Neuronal stem cell (in vitro differentiated cells): ENCODE results near the gene PPP1R3F.
"Not testable (repeated sequence)": the region's sequence is repeated elsewhere in the genome, so short reads cannot be mapped to it uniquely, and the experiment has no call there.

Experiments
- DNase-seq: peaks from one replicate; pipeline ENCODE4 v3.0.0-alpha.2; 2013; ENCODE audit warnings: low spot score
- H2AFZ ChIP-seq: one replicate; pipeline ENCODE4 v1.6.1; 2013; ENCODE audit warnings: mild to moderate bottlenecking, low read length, inconsistent platforms
- H2AK5ac ChIP-seq: 2 replicates; pipeline ENCODE4 v1.6.1; 2013; ENCODE audit warnings: low read depth, mild to moderate bottlenecking, inconsistent platforms, low read length, moderate library complexity, mixed read lengths
- H2BK120ac ChIP-seq: 2 replicates; pipeline ENCODE4 v1.6.1; 2013; ENCODE audit warnings: low read depth, mild to moderate bottlenecking, inconsistent platforms, low read length, moderate library complexity, mixed read lengths
- H2BK12ac ChIP-seq: one replicate; pipeline ENCODE4 v1.6.1; 2013; ENCODE audit warnings: low read length, inconsistent platforms
- H2BK15ac ChIP-seq: 2 replicates; pipeline ENCODE4 v1.6.1; 2013; ENCODE audit warnings: mild to moderate bottlenecking, low read length, inconsistent platforms, mixed read lengths
- H2BK5ac ChIP-seq: one replicate; pipeline ENCODE4 v1.6.1; 2013; ENCODE audit warnings: inconsistent platforms, mild to moderate bottlenecking, low read length, moderate library complexity
- H3K14ac ChIP-seq: one replicate; pipeline ENCODE4 v1.6.1; 2013; ENCODE audit warnings: low read length, inconsistent platforms
- H3K18ac ChIP-seq: 2 replicates; pipeline ENCODE4 v1.6.1; 2013; ENCODE audit warnings: low read length, inconsistent platforms
- H3K23ac ChIP-seq: 2 replicates; pipeline ENCODE4 v1.6.1; 2013; ENCODE audit warnings: low read depth, mild to moderate bottlenecking, mixed read lengths, low read length, inconsistent platforms; ENCODE audit not compliant: poor library complexity
- H3K27ac ChIP-seq: replicated peaks from 3 replicates; pipeline ENCODE4 v1.5.1; 2013; ENCODE audit warnings: low read length, inconsistent platforms
- H3K27me3 ChIP-seq, 3 experiments: 2 replicates each; pipeline ENCODE4 v1.6.1; 2013; ENCODE audit warnings: low read length in 3 of 3, mild to moderate bottlenecking in 2 of 3, inconsistent platforms in 1 of 3, low read depth in 1 of 3, mixed read lengths in 1 of 3, moderate library complexity in 1 of 3; ENCODE audit not compliant: control insufficient read depth in 3 of 3, insufficient read depth in 3 of 3
- H3K36me3 ChIP-seq, 2 donors: replicated peaks in 1 of 2; 2 replicates each; pipeline ENCODE4 v1.6.1; 2013; ENCODE audit warnings: low read length in 2 of 2; ENCODE audit not compliant: control insufficient read depth in 2 of 2, insufficient read depth in 2 of 2
- H3K4ac ChIP-seq: 2 replicates; pipeline ENCODE4 v1.6.1; 2013; ENCODE audit warnings: inconsistent platforms, mild to moderate bottlenecking, low read length, moderate library complexity
- H3K4me1 ChIP-seq, 2 donors: 1 replicate in 1 of 2; 2 replicates in 1 of 2; pipeline ENCODE4 v1.6.1; 2013; ENCODE audit warnings: low read length in 2 of 2, low read depth in 1 of 2; ENCODE audit not compliant: control insufficient read depth in 2 of 2, insufficient read depth in 1 of 2
- H3K4me2 ChIP-seq: one replicate; pipeline ENCODE4 v1.6.1; 2013; ENCODE audit warnings: mild to moderate bottlenecking, low read length, inconsistent platforms; ENCODE audit not compliant: insufficient read depth, poor library complexity, severe bottlenecking
- H3K4me3 ChIP-seq, 2 donors: 2 replicates each; pipeline ENCODE4 v1.5.1; 2013; ENCODE audit warnings: low read length in 2 of 2, mild to moderate bottlenecking in 2 of 2, inconsistent platforms in 1 of 2, moderate library complexity in 1 of 2
- H3K79me1 ChIP-seq: one replicate; pipeline ENCODE4 v1.6.1; 2013; ENCODE audit warnings: low read depth, mild to moderate bottlenecking, inconsistent platforms, low read length, moderate library complexity
- H3K9ac ChIP-seq: one replicate; pipeline ENCODE4 v1.6.1; 2013; ENCODE audit warnings: mild to moderate bottlenecking, low read depth, low read length, inconsistent platforms; ENCODE audit not compliant: poor library complexity
- H3K9me3 ChIP-seq, 2 donors: replicated peaks in 1 of 2; 2 replicates each; pipeline versions ENCODE3 to v1.6.1; 2013; ENCODE audit warnings: low read length in 2 of 2, mild to moderate bottlenecking in 2 of 2, inconsistent platforms in 1 of 2, low read depth in 1 of 2, mixed read lengths in 1 of 2, moderate library complexity in 1 of 2; ENCODE audit not compliant: control insufficient read depth in 2 of 2, insufficient read depth in 1 of 2
- H4K8ac ChIP-seq: one replicate; pipeline ENCODE4 v1.6.1; 2013; ENCODE audit warnings: low read depth, mild to moderate bottlenecking, inconsistent platforms, low read length, moderate library complexity
- H4K91ac ChIP-seq: one replicate; pipeline ENCODE4 v1.6.1; 2013; ENCODE audit warnings: low read length, low read depth, mild to moderate bottlenecking, inconsistent platforms; ENCODE audit not compliant: poor library complexity
- WGBS, 2 donors: extraction: QIAGEN DNeasy Blood & Tissue Kit; methylation state at CpG; one replicate each; pipeline ENCODE4 v1.1.7; 2013; ENCODE audit warnings: missing lambda C conversion rate in 2 of 2, mixed read lengths in 1 of 2; ENCODE audit not compliant: insufficient read length in 2 of 2, insufficient replicate concordance in 1 of 2; ENCODE audit errors: extremely low coverage in 2 of 2; 5-methylcytosine and 5-hydroxymethylcytosine counted together

The PPP1R3F gene

GRCh38 chrX:49292400-49293362 lies 23.1 kb downstream of the PPP1R3F start:
- Histone ChIP-seq H2BK12ac (no peak overlapping the region), H3K4me3 (no peak overlapping the region), H3K27me3 (no peaks in the 10 kb centered on the region), H2BK15ac (no peak overlapping the region), H3K4ac (no peak overlapping the region), H4K8ac (no peak overlapping the region), H3K4me2 (no peak overlapping the region), H3K18ac (peak overlapping the region; percentile 38), H2BK120ac (no peak overlapping the region), H4K91ac (no peak overlapping the region), H3K27ac (no peak overlapping the region), H3K14ac (no peak overlapping the region), H2AFZ (peak overlapping the region; percentile 41), H3K9ac (peak overlapping the region; percentile 21), H3K9me3 (no peaks in the 10 kb centered on the region), H3K4me1 (peaks cover 0 to 4% of the 10 kb centered on the region in 2 donors), H3K23ac (no peak overlapping the region), H3K79me1 (no peaks in the 10 kb centered on the region), H2AK5ac (no peak overlapping the region), H3K36me3 (no peaks in the 10 kb centered on the region), H2BK5ac (no peak overlapping the region)
- no CpG with 5 or more reads among the region's 17 CpGs for WGBS, 2 donors
- no peak for DNase-seq

DNA sequence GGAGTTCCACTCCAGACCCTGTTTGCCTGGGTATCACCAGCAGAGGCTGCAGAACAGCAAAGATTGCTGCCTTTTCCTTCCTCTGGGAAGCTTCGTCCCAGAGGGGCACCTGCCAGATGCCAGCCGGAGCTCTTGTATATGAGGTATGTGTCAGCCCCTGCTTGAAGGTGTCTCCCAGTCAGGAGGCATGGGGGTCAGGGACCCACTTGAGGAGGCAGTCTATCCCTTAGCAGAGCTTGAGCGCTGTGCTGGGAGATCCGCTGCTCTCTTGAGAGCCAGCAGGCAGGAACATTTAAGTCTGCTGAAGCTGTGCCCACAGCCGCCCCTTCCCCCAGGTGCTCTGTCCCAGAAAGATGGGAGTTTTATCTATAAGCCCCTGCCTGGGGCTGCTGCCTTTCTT lies 29.7 kb downstream of the PPP1R3F start:
- WGBS, 2 donors = no CpG with 5 or more reads among the region's 5 CpGs

DNA sequence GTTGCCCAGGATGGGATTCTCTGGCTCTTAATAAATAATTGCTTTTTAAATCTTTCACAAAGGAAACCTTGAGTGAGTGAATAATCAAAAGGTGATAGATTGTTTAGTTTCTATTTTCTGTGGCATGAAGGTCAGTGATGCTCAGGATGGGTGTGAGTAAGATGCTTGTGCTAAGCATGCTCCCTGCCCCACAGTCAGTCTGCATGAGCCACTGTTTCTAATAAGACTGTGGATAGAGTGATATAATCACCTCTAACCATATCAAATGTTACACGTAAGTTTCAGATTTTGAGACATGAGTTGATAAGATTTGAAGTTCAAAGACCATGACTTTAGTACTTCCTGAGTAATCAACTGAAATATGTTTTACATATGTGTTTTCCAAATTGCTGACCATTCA lies 31.1 kb downstream of the PPP1R3F start:
- no peak overlapping the region for H3K4me2 ChIP-seq
- no CpG with 5 or more reads among the region's 1 CpG for WGBS, 2 donors

More for the DNA sequence above, 29.7 kb downstream of the PPP1R3F start:
- H3K9me3 ChIP-seq, H4K8ac ChIP-seq, H3K23ac ChIP-seq, H3K18ac ChIP-seq, DNase-seq, H3K4me2 ChIP-seq, H3K36me3 ChIP-seq, H2AFZ ChIP-seq, H3K79me1 ChIP-seq, H3K27me3 ChIP-seq, H3K27ac ChIP-seq, H2BK15ac ChIP-seq, H4K91ac ChIP-seq, H2BK120ac ChIP-seq, H3K4me1 ChIP-seq, H2BK5ac ChIP-seq, H3K4ac ChIP-seq, H2BK12ac ChIP-seq, H3K4me3 ChIP-seq, H2AK5ac ChIP-seq, H3K9ac ChIP-seq, H3K14ac ChIP-seq: not testable (repeated sequence)

GRCh38 chrX:49303346-49303745 lies 33.8 kb downstream of the PPP1R3F start, which contains the start of gene GAGE10:
TSS of gene GAGE10 (plus strand) at chrX:49303646. CDS start at chrX:49304860, 1,214 bp downstream.
- Histone ChIP-seq H3K9me3 (no peaks in the 10 kb centered on the region), H3K14ac (no peak within 1 kb of the TSS), H2AK5ac (no peak within 1 kb of the TSS), H2BK15ac (no peak within 1 kb of the TSS), H3K79me1 (no peaks in the 10 kb centered on the region), H4K8ac (no peak within 1 kb of the TSS), H3K23ac (no peak within 1 kb of the TSS), H2BK12ac (no peak within 1 kb of the TSS), H3K4ac (no peak within 1 kb of the TSS), H3K27ac (no peak within 1 kb of the TSS), H3K4me3 (no peak within 1 kb of the TSS), H3K18ac (no peak within 1 kb of the TSS), H3K4me2 (no peak within 1 kb of the TSS), H2BK120ac (no peak within 1 kb of the TSS), H2BK5ac (no peak within 1 kb of the TSS), H3K27me3 (peaks cover 0 to 2% (median 0%) of the 10 kb centered on the region in 3 experiments), H3K36me3 (no peaks in the 10 kb centered on the region), H3K9ac (no peak within 1 kb of the TSS), H4K91ac (no peak within 1 kb of the TSS), H2AFZ (no peak within 1 kb of the TSS), H3K4me1 (no peaks in the 10 kb centered on the region)
- DNase-seq = no peak
- no CpG with 5 or more reads among the region's 15 CpGs for WGBS, 2 donors

More for the DNA sequence above, 31.1 kb downstream of the PPP1R3F start:
- Histone ChIP-seq H3K27ac (no peak overlapping the region), H2BK5ac (no peak overlapping the region), H3K9ac (no peak overlapping the region), H2BK120ac (no peak overlapping the region), H2BK12ac (no peak overlapping the region), H3K4ac (no peak overlapping the region), H2AFZ (no peak overlapping the region), H3K9me3 (no peaks in the 10 kb centered on the region), H3K23ac (no peak overlapping the region), H4K8ac (no peak overlapping the region), H3K36me3 (no peaks in the 10 kb centered on the region), H3K18ac (no peak overlapping the region), H4K91ac (no peak overlapping the region), H3K79me1 (no peaks in the 10 kb centered on the region), H3K4me1 (no peaks in the 10 kb centered on the region), H2BK15ac (no peak overlapping the region), H3K14ac (no peak overlapping the region), H3K27me3 (no peaks in the 10 kb centered on the region), H3K4me3 (no peak overlapping the region), H2AK5ac (no peak overlapping the region)
- no peak for DNase-seq
